B cell (primary cell): ENCODE results near the gene COX7A1. TPM values are rescaled to one million over a fixed set of nuclear protein-coding genes. Genes with fewer than 3 reads are reported as not detected.
"Not testable (repeated sequence)": the region's sequence is repeated elsewhere in the genome, so short reads cannot be mapped to it uniquely, and the experiment has no call there.

Experiments
- ATAC-seq: fragments of 200-7000 bp; cut with Tn5 transposase; one replicate; pipeline ENCODE4 v1.10.0; 2021; ENCODE audit warnings: low read depth, mild to moderate bottlenecking, moderate number of reproducible peaks, moderate library complexity
- CTCF ChIA-PET: fragments of 350-600 bp; sonication (Branson Sonifier 250); formaldehyde crosslinking; loops from one replicate; lab custom pipeline; 2021; ENCODE audit warnings: antibody characterized with exemption, inconsistent platforms; lab: Charles Lee
- POLR2A ChIA-PET: fragments of 350-600 bp; sonication (Branson Sonifier 250); formaldehyde crosslinking; loops from one replicate; lab custom pipeline; 2021; ENCODE audit warnings: antibody characterized with exemption; lab: Charles Lee
- DNase-seq: peaks from one replicate; pipeline ENCODE4 v3.0.0; 2013
- H2AFZ ChIP-seq: 2 replicates; pipeline ENCODE4 v1.6.1; 2012; ENCODE audit warnings: mild to moderate bottlenecking, low read depth, low read length; ENCODE audit not compliant: insufficient read depth, poor library complexity, severe bottlenecking
- H3K27ac ChIP-seq, 2 donors: 1 replicate in 1 of 2; 2 replicates in 1 of 2; pipeline ENCODE4 v1.5.1; 2012 to 2013; ENCODE audit warnings: low read length in 2 of 2, mild to moderate bottlenecking in 2 of 2, moderate library complexity in 1 of 2
- H3K27me3 ChIP-seq, 4 experiments: fragments of 200-600 bp in 1 of 4; sonication (generic) in 1 of 4; replicated peaks in 1 of 4; 1 replicate in 2 of 4; 2 replicates in 2 of 4; pipeline versions ENCODE4 v1.6.1 to v1.7.0; 2013 to 2016; ENCODE audit warnings: low read length in 3 of 4, mild to moderate bottlenecking in 2 of 4, mixed read lengths in 1 of 4, moderate library complexity in 1 of 4; ENCODE audit not compliant: insufficient read depth in 4 of 4, control insufficient read depth in 3 of 4; ENCODE audit errors: control extremely low read depth in 1 of 4
- H3K36me3 ChIP-seq, 2 experiments: replicated peaks in 1 of 2; 1 replicate in 1 of 2; 2 replicates in 1 of 2; pipeline versions ENCODE4 v1.6.1 to v1.7.1; 2013; ENCODE audit warnings: low read length in 1 of 2; ENCODE audit not compliant: insufficient read depth in 2 of 2, control insufficient read depth in 1 of 2; ENCODE audit errors: control extremely low read depth in 1 of 2, extremely low read depth in 1 of 2
- H3K4me1 ChIP-seq, 2 donors: fragments of 200-600 bp in 1 of 2; sonication (generic) in 1 of 2; 1 replicate in 1 of 2; 2 replicates in 1 of 2; pipeline versions ENCODE4 v1.5.1 to v1.6.1; 2013 to 2017; ENCODE audit warnings: low read length in 2 of 2; ENCODE audit not compliant: control insufficient read depth in 2 of 2, insufficient read depth in 2 of 2
- H3K4me2 ChIP-seq: replicated peaks from 2 replicates; pipeline ENCODE3; 2012; ENCODE audit warnings: mild to moderate bottlenecking, low read depth, low read length; ENCODE audit not compliant: poor library complexity, severe bottlenecking
- H3K4me3 ChIP-seq, 5 experiments: fragments of 200-600 bp in 1 of 5; sonication (generic) in 1 of 5; 1 replicate in 3 of 5; 2 replicates in 2 of 5; pipeline versions ENCODE4 v1.5.1 to v1.7.0; 2011 to 2016; ENCODE audit warnings: low read length in 4 of 5, mild to moderate bottlenecking in 4 of 5, low read depth in 2 of 5, control low read depth in 1 of 5, moderate library complexity in 1 of 5; ENCODE audit not compliant: insufficient read depth in 1 of 5; ENCODE audit errors: control extremely low read depth in 1 of 5, extremely low read depth in 1 of 5
- H3K79me2 ChIP-seq: fragments of 200-600 bp; sonication (generic); one replicate; pipeline ENCODE4 v1.6.0; 2016; ENCODE audit warnings: low read length; ENCODE audit not compliant: control insufficient read depth, insufficient read depth
- H3K9ac ChIP-seq: fragments of 200-600 bp; sonication (generic); 2 replicates; pipeline ENCODE4 v1.6.1; 2017; ENCODE audit warnings: mild to moderate bottlenecking, low read length, moderate library complexity
- H3K9me3 ChIP-seq, 3 donors: one replicate each; pipeline versions ENCODE4 v1.6.1 to v1.7.1; 2013; ENCODE audit warnings: low read length in 2 of 3; ENCODE audit not compliant: control insufficient read depth in 2 of 3, insufficient read depth in 1 of 3; ENCODE audit errors: control extremely low read depth in 1 of 3
- H4K20me1 ChIP-seq: 2 replicates; pipeline ENCODE4 v1.6.0; 2012; ENCODE audit warnings: mild to moderate bottlenecking, low read length; ENCODE audit not compliant: insufficient read depth, control insufficient read depth, poor library complexity, severe bottlenecking
- H3K27ac Mint-ChIP-seq: one replicate; pipeline ENCODE4 v1.8.0; 2021; ENCODE audit warnings: mixed read lengths
- H3K27me3 Mint-ChIP-seq: one replicate; pipeline ENCODE4 v1.8.0; 2021; ENCODE audit warnings: mixed read lengths
- H3K4me1 Mint-ChIP-seq: one replicate; pipeline ENCODE4 v1.8.0; 2021; ENCODE audit warnings: mixed read lengths
- H3K4me3 Mint-ChIP-seq: one replicate; pipeline ENCODE4 v1.8.0; 2021; ENCODE audit warnings: mixed read lengths
- H3K9me3 Mint-ChIP-seq: one replicate; pipeline ENCODE4 v1.8.0; 2022; ENCODE audit warnings: mixed read lengths; ENCODE audit not compliant: insufficient read depth
- CTCF ChIP-seq: fragments of 200-600 bp; IDR thresholded peaks from one replicate; pipeline ENCODE4 v1.8.0; 2022; ENCODE audit warnings: antibody characterized with exemption, mild to moderate bottlenecking
- EZH2 ChIP-seq: IDR thresholded peaks from 2 replicates; pipeline ENCODE4 v1.6.1; 2012; ENCODE audit warnings: borderline replicate concordance, low read depth, mild to moderate bottlenecking, moderate library complexity, low read length; ENCODE audit not compliant: insufficient read depth, poor library complexity, severe bottlenecking
- WGBS: methylation state at CpG from one replicate; pipeline ENCODE4 v1.1.5; 2013; ENCODE audit warnings: missing lambda C conversion rate; ENCODE audit not compliant: insufficient coverage; 5-methylcytosine and 5-hydroxymethylcytosine counted together
- intact Hi-C: fragments of 100-400 bp; cut with micrococcal nuclease; formaldehyde crosslinking; loops from one replicate; pipeline ENCODE4 v1.10.0; 2022
- polyA plus RNA-seq: library from polyadenylated mRNA; depleted of rRNA; stranded (reverse); fragments of >200 nt; gene quantifications from 2 replicates; pipeline ENCODE4 v1.2.3, GENCODE V29; 2012
- total RNA-seq, 2 donors: library from RNA; stranded (reverse); fragments of 120-200 nt in 1 of 2; gene quantifications; 1 replicate in 1 of 2; 2 replicates in 1 of 2; pipeline versions ENCODE4 v1.2.3 to v1.2.4, GENCODE V29; 2013 to 2022

Gene COX7A1
- total and polyA plus RNA-seq, 2 donors (not counting 1 experiment from before 2014, with no cell fraction given), result not detected

GRCh38 chr19:36173846-36174245 is 21.6 kb upstream of the COX7A1 start:
- H3K4me3 ChIP-seq, H3K79me2 ChIP-seq, DNase-seq, H3K36me3 ChIP-seq, H3K4me3 Mint-ChIP-seq, H3K27me3 Mint-ChIP-seq, H4K20me1 ChIP-seq, H2AFZ ChIP-seq, H3K9ac ChIP-seq, H3K4me1 Mint-ChIP-seq, ATAC-seq, H3K4me2 ChIP-seq, H3K27ac ChIP-seq, H3K4me1 ChIP-seq, H3K27ac Mint-ChIP-seq, H3K27me3 ChIP-seq, H3K9me3 ChIP-seq, H3K9me3 Mint-ChIP-seq: not testable (repeated sequence)
- ChIA-PET CTCF (interaction anchor here (1.2 to 3.6 kb wide), 2 partner anchors 25 to 46 kb away, joined by 3 to 38 read pairs; no protein-coding TSS in a partner anchor), POLR2A (interaction anchor here (0.6 kb wide), 1 partner anchor 481 kb away, joined by 3 read pairs; no protein-coding TSS in a partner anchor)
- intact Hi-C loops, result loop anchor here (10.0 kb wide), 1 partner anchor 119 kb away; the partner anchor contains the start of genes THAP8 and WDR62
- WGBS, result 100% methylated on average over 3 of the region's 8 CpGs

GRCh38 chr19:36172852-36173251 is 20.6 kb upstream of the COX7A1 start:
- Histone ChIP-seq H3K79me2 (no peaks in the 10 kb centered on the region), H3K9ac (no peak overlapping the region), H3K27me3 (no peaks in the 10 kb centered on the region), H4K20me1 (no peaks in the 10 kb centered on the region), H3K4me1 (peaks cover 0 to 4% of the 10 kb centered on the region in 2 donors), H3K9me3 (no peaks in the 10 kb centered on the region), H3K27ac (no peak overlapping the region), H3K4me3 (no peak overlapping the region), H2AFZ (no peak overlapping the region), H3K4me2 (no peak overlapping the region), H3K36me3 (no peaks in the 10 kb centered on the region)
- H3K4me1 Mint-ChIP-seq, result peaks cover 4% of the 10 kb centered on the region
- DNase-seq (no peak), ATAC-seq (no peak)
- 83% methylated on average over 2 of the region's 5 CpGs for WGBS
- intact Hi-C loops, result loop anchor here (10.0 kb wide), 1 partner anchor 118 kb away; the partner anchor contains the start of genes THAP8 and WDR62
- H3K4me3 Mint-ChIP-seq, result no peak overlapping the region
- H3K27ac Mint-ChIP-seq, result no peak overlapping the region
- no peaks in the 10 kb centered on the region for H3K27me3 Mint-ChIP-seq
- POLR2A ChIA-PET, result no interaction called here
- CTCF ChIA-PET, result interaction anchor here (1.2 to 3.6 kb wide), 2 partner anchors 24 to 45 kb away, joined by 3 to 38 read pairs; no protein-coding TSS in a partner anchor
- no peaks in the 10 kb centered on the region for H3K9me3 Mint-ChIP-seq
- no peak for TF ChIP-seq CTCF
- no peak for TF ChIP-seq EZH2
